ENCODE data around the gene KLF1. TPM values are rescaled to one million over a fixed set of nuclear protein-coding genes. Genes with fewer than 3 reads are reported as not detected.

KLF1 gene
- total RNA-seq, 4 donors from 2014 or later, result not detected

DNA sequence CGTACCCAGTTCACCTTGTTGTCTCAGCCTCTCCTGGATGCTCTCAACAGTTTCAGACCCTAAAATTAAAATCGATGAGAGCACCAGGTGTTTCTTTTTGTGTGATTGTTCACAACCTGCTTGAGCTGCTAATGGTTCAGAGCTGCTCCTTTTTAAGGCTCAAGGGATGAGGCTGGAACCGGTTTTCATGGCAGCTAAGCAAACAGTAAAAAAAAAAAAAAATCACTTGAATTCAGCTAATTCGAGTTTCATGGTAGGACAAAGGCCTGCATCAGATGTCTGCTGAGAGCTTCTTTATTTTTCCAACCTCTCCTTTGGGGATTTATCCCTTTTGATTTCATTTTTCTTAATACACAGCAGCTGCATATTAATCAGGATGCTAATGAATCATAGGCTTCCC, 25.6 kb upstream of the KLF1 start:
- Histone ChIP-seq H3K36me3 (no peaks in the 10 kb centered on the region), H3K27me3 (no peaks in the 10 kb centered on the region), H3K9me3 (no peaks in the 10 kb centered on the region), H3K27ac (peak overlapping the region; percentile 34 to 71 (median 66)), H3K4me3 (peak overlapping the region; percentile 18 to 47 (median 40)), H3K4me1 (peaks cover 12 to 14% of the 10 kb centered on the region in 2 donors)
- DNase-seq, result no peak
- TF ChIP-seq, protein P1, sequence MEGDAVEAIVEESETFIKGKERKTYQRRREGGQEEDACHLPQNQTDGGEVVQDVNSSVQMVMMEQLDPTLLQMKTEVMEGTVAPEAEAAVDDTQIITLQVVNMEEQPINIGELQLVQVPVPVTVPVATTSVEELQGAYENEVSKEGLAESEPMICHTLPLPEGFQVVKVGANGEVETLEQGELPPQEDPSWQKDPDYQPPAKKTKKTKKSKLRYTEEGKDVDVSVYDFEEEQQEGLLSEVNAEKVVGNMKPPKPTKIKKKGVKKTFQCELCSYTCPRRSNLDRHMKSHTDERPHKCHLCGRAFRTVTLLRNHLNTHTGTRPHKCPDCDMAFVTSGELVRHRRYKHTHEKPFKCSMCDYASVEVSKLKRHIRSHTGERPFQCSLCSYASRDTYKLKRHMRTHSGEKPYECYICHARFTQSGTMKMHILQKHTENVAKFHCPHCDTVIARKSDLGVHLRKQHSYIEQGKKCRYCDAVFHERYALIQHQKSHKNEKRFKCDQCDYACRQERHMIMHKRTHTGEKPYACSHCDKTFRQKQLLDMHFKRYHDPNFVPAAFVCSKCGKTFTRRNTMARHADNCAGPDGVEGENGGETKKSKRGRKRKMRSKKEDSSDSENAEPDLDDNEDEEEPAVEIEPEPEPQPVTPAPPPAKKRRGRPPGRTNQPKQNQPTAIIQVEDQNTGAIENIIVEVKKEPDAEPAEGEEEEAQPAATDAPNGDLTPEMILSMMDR (IDR thresholded peaks at IDR 0.05 in 4 of 5, conservative IDR thresholded peaks at IDR 0.05 in 1 of 5), result no peak
- TF ChIP-seq POLR2A (IDR thresholded peaks at IDR 0.05), result no peak
- intact Hi-C loops (cut with DNase I; ENCODE audit: low total_unique reads) (no loop called here), in situ Hi-C loops (cut with MboI; ENCODE audit: low sequenced_read_pairs in 4 of 4) (no loop called here)
- ATAC-seq, result no peak

DNA sequence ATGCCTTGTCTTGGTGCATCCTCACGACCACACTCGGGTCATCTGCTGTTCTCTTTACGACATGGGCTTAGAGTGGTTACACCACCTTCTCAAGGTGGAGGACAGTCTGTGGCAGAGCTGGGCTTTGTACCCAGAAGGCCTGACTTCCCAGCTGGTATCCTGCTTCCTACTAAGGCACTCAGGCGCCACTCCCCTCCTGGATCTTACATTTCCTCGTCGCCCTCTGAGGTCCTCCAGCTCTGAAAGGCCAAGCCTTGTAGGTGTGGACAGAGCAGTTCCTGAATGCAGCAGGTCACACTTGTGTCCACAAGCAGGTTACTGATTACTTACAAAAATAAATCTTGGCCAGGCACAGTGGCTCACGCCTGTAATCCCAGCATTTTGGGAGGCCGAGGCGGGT, 20.2 kb upstream of the KLF1 start:
- DNase-seq, result no peak
- Histone ChIP-seq H3K4me3 (no peak overlapping the region), H3K36me3 (no peaks in the 10 kb centered on the region), H3K27me3 (no peaks in the 10 kb centered on the region), H3K9me3 (no peaks in the 10 kb centered on the region), H3K4me1 (no peaks in the 10 kb centered on the region), H3K27ac (no peak overlapping the region)
- no peak for ATAC-seq
- no peak for TF ChIP-seq POLR2A (IDR thresholded peaks at IDR 0.05)
- TF ChIP-seq, protein P1 (IDR thresholded peaks at IDR 0.05 in 4 of 5, conservative IDR thresholded peaks at IDR 0.05 in 1 of 5), result no peak
- in situ Hi-C loops (cut with MboI; ENCODE audit: low sequenced_read_pairs in 4 of 4), result no loop called here
- intact Hi-C loops (cut with DNase I; ENCODE audit: low total_unique reads), result no loop called here

DNA sequence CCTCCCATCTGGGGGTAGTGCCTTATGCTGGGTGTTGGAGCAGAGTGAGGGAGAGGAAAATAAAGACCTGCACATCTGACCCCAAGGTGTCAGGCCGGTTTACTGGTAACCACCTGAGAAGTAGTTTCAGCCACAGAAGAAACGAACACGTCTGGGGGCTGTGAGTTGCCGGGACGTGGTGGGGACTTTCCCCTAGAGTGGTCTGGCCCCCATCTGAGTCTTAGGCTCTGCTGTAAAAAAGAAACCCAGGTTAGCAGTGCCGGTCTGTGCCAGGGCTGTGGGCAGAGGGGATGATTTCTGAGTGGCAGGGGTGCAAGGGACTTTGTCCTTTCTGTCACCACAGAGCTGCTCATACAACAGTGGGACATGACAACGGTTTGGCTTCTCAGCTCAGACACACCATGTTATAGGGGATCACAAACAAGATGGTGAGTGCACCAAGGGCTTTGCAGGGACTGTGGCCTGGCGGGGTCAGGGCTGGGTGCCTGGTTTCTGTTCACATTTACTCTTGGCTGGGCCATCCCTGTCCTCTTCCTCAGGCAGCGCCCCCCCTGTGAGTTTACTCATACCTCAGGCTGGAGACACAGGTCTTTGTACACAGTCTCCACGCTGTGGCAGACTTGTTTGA, 13.0 kb upstream of the KLF1 start:
- H3K4me3 ChIP-seq, result no peak overlapping the region
- H3K36me3 ChIP-seq, result peaks cover 0 to 49% of the 10 kb centered on the region in 2 donors
- TF ChIP-seq, protein P1 (IDR thresholded peaks at IDR 0.05 in 4 of 5, conservative IDR thresholded peaks at IDR 0.05 in 1 of 5), result no peak
- no peak for TF ChIP-seq POLR2A (IDR thresholded peaks at IDR 0.05)
- DNase-seq (no peak), ATAC-seq (no peak)
- no peaks in the 10 kb centered on the region for H3K27me3 ChIP-seq
- H3K4me1 ChIP-seq, result no peaks in the 10 kb centered on the region
- no peaks in the 10 kb centered on the region for H3K9me3 ChIP-seq
- in situ Hi-C loops (cut with MboI; ENCODE audit: low sequenced_read_pairs in 4 of 4), result no loop called here
- no peak overlapping the region for H3K27ac ChIP-seq
- intact Hi-C loops (cut with DNase I; ENCODE audit: low total_unique reads), result no loop called here

DNA sequence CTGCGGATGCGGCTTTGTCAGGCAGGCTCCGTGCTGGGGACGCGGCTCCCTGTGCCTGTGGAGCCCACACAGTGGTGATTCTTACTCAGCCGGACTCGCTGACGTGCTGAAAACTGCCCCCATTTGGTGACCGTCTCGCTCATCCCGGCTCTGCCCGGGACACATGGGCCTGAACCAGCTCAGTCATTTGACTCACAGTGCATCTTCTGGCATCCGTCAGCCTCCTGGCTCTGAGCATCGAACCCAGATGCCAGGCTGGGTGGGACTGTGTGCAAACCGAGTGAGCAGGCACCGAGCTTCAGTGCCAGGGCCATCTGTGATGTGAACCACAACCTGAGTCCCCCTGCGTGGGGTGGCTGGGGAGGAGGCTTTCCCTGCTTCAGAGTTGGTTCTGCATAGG, 9.5 kb upstream of the KLF1 start:
- H3K4me1 ChIP-seq, result peaks cover 9 to 10% of the 10 kb centered on the region in 2 donors
- DNase-seq (no peak), ATAC-seq (no peak)
- H3K27ac ChIP-seq, result no peak overlapping the region
- H3K4me3 ChIP-seq, result no peak overlapping the region
- H3K36me3 ChIP-seq, result peaks cover 0 to 73% of the 10 kb centered on the region in 2 donors
- in situ Hi-C loops (cut with MboI; ENCODE audit: low sequenced_read_pairs in 4 of 4), result no loop called here
- no peaks in the 10 kb centered on the region for H3K27me3 ChIP-seq
- H3K9me3 ChIP-seq, result no peaks in the 10 kb centered on the region
- TF ChIP-seq, protein P1 (IDR thresholded peaks at IDR 0.05 in 4 of 5, conservative IDR thresholded peaks at IDR 0.05 in 1 of 5), result no peak
- TF ChIP-seq POLR2A (IDR thresholded peaks at IDR 0.05), result no peak
- intact Hi-C loops (cut with DNase I; ENCODE audit: low total_unique reads), result no loop called here

DNA sequence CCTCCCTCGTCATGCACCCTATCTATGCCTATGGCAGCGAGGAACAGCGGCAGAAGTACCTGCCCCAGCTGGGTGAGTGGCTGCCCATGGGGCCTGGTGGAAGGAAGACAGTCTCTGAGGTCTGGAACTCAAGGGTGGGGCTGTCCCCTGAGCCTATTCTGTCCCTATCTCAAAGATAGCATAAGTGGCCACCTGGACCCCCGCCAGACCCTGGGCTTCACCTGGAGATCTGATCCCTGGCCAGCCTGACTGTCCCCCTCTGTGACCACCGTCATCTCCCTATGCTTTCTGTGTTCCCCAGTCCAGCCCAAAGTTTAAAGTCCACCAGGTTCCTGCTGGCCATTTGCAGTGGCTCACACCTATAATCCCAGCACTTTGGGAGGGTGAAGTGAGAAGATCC, 6.6 kb upstream of the KLF1 start:
- DNase-seq (no peak), ATAC-seq (no peak)
- H3K9me3 ChIP-seq, result no peaks in the 10 kb centered on the region
- in situ Hi-C loops (cut with MboI; ENCODE audit: low sequenced_read_pairs in 4 of 4) (no loop called here), intact Hi-C loops (cut with DNase I; ENCODE audit: low total_unique reads) (no loop called here)
- H3K4me1 ChIP-seq, result peaks cover 10 to 15% of the 10 kb centered on the region in 2 donors
- no peak overlapping the region for H3K4me3 ChIP-seq
- no peaks in the 10 kb centered on the region for H3K27me3 ChIP-seq
- peaks cover 0 to 53% of the 10 kb centered on the region in 2 donors for H3K36me3 ChIP-seq
- no peak overlapping the region for H3K27ac ChIP-seq
- TF ChIP-seq, protein P1 (IDR thresholded peaks at IDR 0.05 in 4 of 5, conservative IDR thresholded peaks at IDR 0.05 in 1 of 5), result no peak
- no peak for TF ChIP-seq POLR2A (IDR thresholded peaks at IDR 0.05)
